ENCODE results near the gene PTPRN2. TPM values are rescaled to one million over a fixed set of nuclear protein-coding genes. Genes with fewer than 3 reads are reported as not detected.

The PTPRN2 gene
- total and polyA plus RNA-seq, 2 donors from 2014 or later, result 4.8 to 6.2 TPM

DNA sequence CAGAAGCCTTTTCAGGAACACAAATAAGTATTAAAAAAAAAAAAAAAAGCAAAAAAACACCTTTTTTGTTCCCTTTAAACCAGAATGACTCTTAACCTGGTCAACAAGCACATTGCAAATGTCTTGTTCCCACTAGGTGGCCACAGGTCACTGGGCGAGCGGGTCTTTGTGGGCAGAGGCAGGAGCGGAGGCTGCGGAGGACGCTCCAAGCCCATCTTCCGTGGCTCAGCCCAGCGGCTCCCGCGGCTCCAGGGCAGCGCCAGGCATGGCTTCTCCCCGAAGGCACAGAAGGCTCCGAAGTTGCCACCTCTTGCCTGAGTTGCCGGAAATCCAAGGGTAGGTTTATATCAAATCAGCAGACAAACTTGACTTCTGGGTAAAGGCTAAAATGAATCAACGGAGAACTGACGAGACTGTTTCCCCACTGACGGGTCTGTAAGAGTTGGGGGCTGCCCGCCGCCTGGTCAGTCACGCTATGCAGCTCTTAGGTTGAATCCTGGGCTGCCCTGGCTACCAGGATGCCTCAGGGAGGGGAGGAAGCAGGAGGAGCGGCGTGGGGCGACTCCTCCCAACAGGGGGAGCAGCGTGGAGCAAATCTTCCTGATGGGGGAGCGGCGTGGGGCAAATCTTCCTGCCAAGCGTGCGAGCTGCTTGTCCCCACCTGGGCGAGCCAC lies 144.5 kb downstream of the PTPRN2 start:
- no peaks in the 10 kb centered on the region for H3K27me3 ChIP-seq (ENCODE audit: control insufficient read depth, insufficient read depth, low read length)
- no peak for FAIRE-seq
- TF ChIP-seq, protein P1, sequence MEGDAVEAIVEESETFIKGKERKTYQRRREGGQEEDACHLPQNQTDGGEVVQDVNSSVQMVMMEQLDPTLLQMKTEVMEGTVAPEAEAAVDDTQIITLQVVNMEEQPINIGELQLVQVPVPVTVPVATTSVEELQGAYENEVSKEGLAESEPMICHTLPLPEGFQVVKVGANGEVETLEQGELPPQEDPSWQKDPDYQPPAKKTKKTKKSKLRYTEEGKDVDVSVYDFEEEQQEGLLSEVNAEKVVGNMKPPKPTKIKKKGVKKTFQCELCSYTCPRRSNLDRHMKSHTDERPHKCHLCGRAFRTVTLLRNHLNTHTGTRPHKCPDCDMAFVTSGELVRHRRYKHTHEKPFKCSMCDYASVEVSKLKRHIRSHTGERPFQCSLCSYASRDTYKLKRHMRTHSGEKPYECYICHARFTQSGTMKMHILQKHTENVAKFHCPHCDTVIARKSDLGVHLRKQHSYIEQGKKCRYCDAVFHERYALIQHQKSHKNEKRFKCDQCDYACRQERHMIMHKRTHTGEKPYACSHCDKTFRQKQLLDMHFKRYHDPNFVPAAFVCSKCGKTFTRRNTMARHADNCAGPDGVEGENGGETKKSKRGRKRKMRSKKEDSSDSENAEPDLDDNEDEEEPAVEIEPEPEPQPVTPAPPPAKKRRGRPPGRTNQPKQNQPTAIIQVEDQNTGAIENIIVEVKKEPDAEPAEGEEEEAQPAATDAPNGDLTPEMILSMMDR (IDR thresholded peaks at IDR 0.05; ENCODE audit: borderline replicate concordance, extremely low read depth, insufficient read depth), result no peak

DNA sequence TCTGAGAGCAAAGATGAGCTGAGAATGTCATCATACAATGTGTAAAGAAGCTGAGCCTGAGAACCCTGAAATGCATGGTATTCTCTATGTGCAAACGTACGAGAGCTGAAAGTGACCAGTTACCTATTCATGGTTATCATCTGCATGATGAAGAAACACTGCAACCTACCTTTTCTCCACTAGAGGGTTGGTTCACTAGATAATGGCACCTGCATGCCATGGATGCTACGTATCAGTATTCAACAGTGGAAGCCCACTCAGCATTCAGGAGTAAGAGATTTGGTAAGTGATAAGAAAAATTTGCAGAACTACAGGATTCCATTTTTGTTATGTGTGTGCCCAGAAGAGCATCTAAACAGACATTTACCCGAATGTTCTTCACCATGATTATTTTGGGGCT lies 145.4 kb downstream of the PTPRN2 start:
- Histone ChIP-seq H3K27me3 (ENCODE audit: control insufficient read depth, insufficient read depth, low read length) (no peaks in the 10 kb centered on the region), H3K9ac (ENCODE audit: low read length in 3 of 3) (no peak overlapping the region), H3K27ac (ENCODE audit: low read depth in 2 of 2, low read length in 2 of 2) (no peak overlapping the region), H3K36me3 (ENCODE audit: control insufficient read depth in 2 of 3, insufficient read depth in 3 of 3, low read length in 3 of 3) (no peaks in the 10 kb centered on the region), H3K4me3 (ENCODE audit: low read length in 3 of 3) (no peak overlapping the region), H3K4me1 (ENCODE audit: control insufficient read depth in 2 of 3, insufficient read depth in 2 of 3, low read depth in 1 of 3, low read length in 3 of 3) (no peaks in the 10 kb centered on the region), H3K9me3 (ENCODE audit: control insufficient read depth in 2 of 3, insufficient read depth in 1 of 3, low read length in 3 of 3) (peaks cover 0 to 7% (median 0%) of the 10 kb centered on the region in 3 donors)
- FAIRE-seq, result no peak
- TF ChIP-seq, protein P1 (IDR thresholded peaks at IDR 0.05; ENCODE audit: borderline replicate concordance, extremely low read depth, insufficient read depth), result peak; percentile 7
- intact Hi-C loops (cut with DNase I), result no loop called here
- DNase-seq, result peak in 2 of 5 donors; percentile 11 to 30

More for the DNA sequence above, 144.5 kb downstream of the PTPRN2 start:
- Histone ChIP-seq H3K36me3 (ENCODE audit: control insufficient read depth in 2 of 3, insufficient read depth in 3 of 3, low read length in 3 of 3) (no peaks in the 10 kb centered on the region), H3K27ac (ENCODE audit: low read depth in 2 of 2, low read length in 2 of 2) (no peak overlapping the region), H3K4me1 (ENCODE audit: control insufficient read depth in 2 of 3, insufficient read depth in 2 of 3, low read depth in 1 of 3, low read length in 3 of 3) (no peaks in the 10 kb centered on the region), H3K9me3 (ENCODE audit: control insufficient read depth in 2 of 3, insufficient read depth in 1 of 3, low read length in 3 of 3) (peaks cover 0 to 7% (median 0%) of the 10 kb centered on the region in 3 donors), H3K4me3 (ENCODE audit: low read length in 3 of 3) (no peak overlapping the region), H3K9ac (ENCODE audit: low read length in 3 of 3) (no peak overlapping the region)
- DNase-seq, result no peak
- intact Hi-C loops (cut with DNase I), result no loop called here

GRCh38 chr7:158439035-158439434 lies 148.6 kb downstream of the PTPRN2 start:
- Histone ChIP-seq H3K9ac (ENCODE audit: low read length in 3 of 3) (no peak overlapping the region), H3K9me3 (ENCODE audit: control insufficient read depth in 2 of 3, insufficient read depth in 1 of 3, low read length in 3 of 3) (peaks cover 0 to 7% (median 0%) of the 10 kb centered on the region in 3 donors), H3K36me3 (ENCODE audit: control insufficient read depth in 2 of 3, insufficient read depth in 3 of 3, low read length in 3 of 3) (no peaks in the 10 kb centered on the region), H3K4me1 (ENCODE audit: control insufficient read depth in 2 of 3, insufficient read depth in 2 of 3, low read depth in 1 of 3, low read length in 3 of 3) (no peaks in the 10 kb centered on the region), H3K4me3 (ENCODE audit: low read length in 3 of 3) (no peak overlapping the region), H3K27ac (ENCODE audit: low read depth in 2 of 2, low read length in 2 of 2) (no peak overlapping the region), H3K27me3 (ENCODE audit: control insufficient read depth, insufficient read depth, low read length) (no peaks in the 10 kb centered on the region)
- intact Hi-C loops (cut with DNase I), result no loop called here
- FAIRE-seq, result no peak
- DNase-seq, result no peak
- TF ChIP-seq, protein P1 (IDR thresholded peaks at IDR 0.05; ENCODE audit: borderline replicate concordance, extremely low read depth, insufficient read depth), result no peak

Measured in kidney (tissue), 14 donors.